ENCODE results near the gene HSD17B12.

The HSD17B12 gene

DNA sequence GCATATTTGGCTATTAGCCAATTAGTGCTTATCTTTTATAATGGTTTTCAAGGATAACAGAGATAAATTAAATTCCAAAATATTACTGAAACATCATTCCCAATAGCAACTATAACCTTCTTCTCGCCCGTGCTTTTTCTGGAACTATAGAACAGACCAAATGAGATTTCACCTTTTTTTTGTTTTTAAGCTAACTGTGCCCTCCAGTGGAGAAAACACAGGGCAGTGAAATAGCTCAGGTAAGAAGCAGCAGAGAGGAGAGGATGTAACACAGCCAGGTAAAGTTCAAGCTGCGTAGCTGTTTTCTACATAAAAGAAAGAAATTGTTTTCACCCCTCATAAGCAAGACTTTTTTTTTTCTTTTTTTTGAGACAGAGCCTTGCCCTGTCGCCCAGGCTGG, 28.2 kb downstream of the HSD17B12 start:
- Histone ChIP-seq H3K4me2 (ENCODE audit: low read length, poor library complexity, severe bottlenecking) (no peak overlapping the region), H2BK5ac (ENCODE audit: low read depth, low read length, poor library complexity, severe bottlenecking) (no peak overlapping the region), H2AK5ac (ENCODE audit: low read length, severe bottlenecking) (no peak overlapping the region), H3K4me3 (ENCODE audit: insufficient read depth in 1 of 2, low read depth in 1 of 2, low read length in 2 of 2) (no peak overlapping the region), H4K91ac (ENCODE audit: low read length) (no peak overlapping the region), H2BK12ac (ENCODE audit: low read length in 2 of 2) (no peak overlapping the region), H3K14ac (ENCODE audit: low read length in 2 of 2) (no peak overlapping the region), H4K8ac (ENCODE audit: low read length) (no peak overlapping the region), H3K27me3 (ENCODE audit: control insufficient read depth in 1 of 2, insufficient read depth in 1 of 2, low read length in 2 of 2) (no peaks in the 10 kb centered on the region), H2AFZ (ENCODE audit: low read depth, low read length) (no peak overlapping the region), H3K4me1 (ENCODE audit: control insufficient read depth, insufficient read depth, low read depth, low read length) (no peaks in the 10 kb centered on the region), H3K9me3 (ENCODE audit: control insufficient read depth, low read length) (no peaks in the 10 kb centered on the region), H3K36me3 (ENCODE audit: control insufficient read depth in 1 of 2, insufficient read depth in 2 of 2, low read depth in 1 of 2, low read length in 2 of 2) (peaks cover 0 to 6% of the 10 kb centered on the region in 2 experiments), H3K4ac (ENCODE audit: low read depth in 1 of 2, low read length in 2 of 2) (no peak overlapping the region), H3K23ac (ENCODE audit: low read length in 2 of 2) (no peak overlapping the region), H3K79me1 (replicated peaks; ENCODE audit: low read length, poor library complexity, severe bottlenecking) (peaks cover 13% of the 10 kb centered on the region), H3K9ac (ENCODE audit: low read length) (no peak overlapping the region), H2BK120ac (ENCODE audit: low read depth, low read length) (no peak overlapping the region), H3K27ac (ENCODE audit: low read length, poor library complexity, severe bottlenecking) (no peak overlapping the region), H3K18ac (ENCODE audit: low read depth in 1 of 2, low read length in 2 of 2) (no peak overlapping the region), H2BK15ac (ENCODE audit: low read depth, poor library complexity, severe bottlenecking) (no peak overlapping the region)
- DNase-seq = no peak
- 75% methylated on average over 4 of the region's 4 CpGs for WGBS

DNA sequence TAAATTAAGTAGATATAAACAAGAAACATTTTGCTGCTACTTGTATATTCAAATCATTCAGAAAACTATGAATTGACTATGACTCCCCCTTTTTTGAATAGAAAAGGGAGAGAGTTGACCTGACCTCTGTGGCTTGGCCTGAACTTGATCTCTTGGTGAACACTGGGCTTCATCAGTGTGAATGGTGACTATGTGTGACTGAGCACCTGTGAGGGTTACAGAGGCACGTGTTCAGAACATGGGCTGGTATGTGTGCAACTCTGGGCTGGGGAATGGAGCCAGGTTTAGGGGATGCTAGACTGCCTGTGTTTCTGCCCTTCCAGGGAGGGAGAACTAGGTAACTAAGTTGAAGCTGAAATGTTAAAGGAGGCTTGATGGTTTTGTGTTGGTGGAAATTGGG, 29.2 kb downstream of the HSD17B12 start:
- no peak overlapping the region for H3K14ac ChIP-seq (ENCODE audit: low read length in 2 of 2)
- 98% methylated on average over 1 of the region's 1 CpG for WGBS
- no peak overlapping the region for H2BK5ac ChIP-seq (ENCODE audit: low read depth, low read length, poor library complexity, severe bottlenecking)
- H2BK120ac ChIP-seq (ENCODE audit: low read depth, low read length) = no peak overlapping the region
- no peak overlapping the region for H3K27ac ChIP-seq (ENCODE audit: low read length, poor library complexity, severe bottlenecking)
- H3K23ac ChIP-seq (ENCODE audit: low read length in 2 of 2) = no peak overlapping the region
- no peaks in the 10 kb centered on the region for H3K9me3 ChIP-seq (ENCODE audit: control insufficient read depth, low read length)
- H2BK15ac ChIP-seq (ENCODE audit: low read depth, poor library complexity, severe bottlenecking) = no peak overlapping the region
- H2BK12ac ChIP-seq (ENCODE audit: low read length in 2 of 2) = no peak overlapping the region
- H3K36me3 ChIP-seq (ENCODE audit: control insufficient read depth in 1 of 2, insufficient read depth in 2 of 2, low read depth in 1 of 2, low read length in 2 of 2) = peaks cover 0 to 4% of the 10 kb centered on the region in 2 experiments
- H2AK5ac ChIP-seq (ENCODE audit: low read length, severe bottlenecking) = no peak overlapping the region
- no peaks in the 10 kb centered on the region for H3K4me1 ChIP-seq (ENCODE audit: control insufficient read depth, insufficient read depth, low read depth, low read length)
- H3K18ac ChIP-seq (ENCODE audit: low read depth in 1 of 2, low read length in 2 of 2) = no peak overlapping the region
- DNase-seq = no peak
- H3K4ac ChIP-seq (ENCODE audit: low read depth in 1 of 2, low read length in 2 of 2) = no peak overlapping the region
- H3K4me3 ChIP-seq (ENCODE audit: insufficient read depth in 1 of 2, low read depth in 1 of 2, low read length in 2 of 2) = no peak overlapping the region
- H3K79me1 ChIP-seq (replicated peaks; ENCODE audit: low read length, poor library complexity, severe bottlenecking) = peaks cover 8% of the 10 kb centered on the region
- no peaks in the 10 kb centered on the region for H3K27me3 ChIP-seq (ENCODE audit: control insufficient read depth in 1 of 2, insufficient read depth in 1 of 2, low read length in 2 of 2)
- H4K8ac ChIP-seq (ENCODE audit: low read length) = no peak overlapping the region
- H3K4me2 ChIP-seq (ENCODE audit: low read length, poor library complexity, severe bottlenecking) = no peak overlapping the region
- H2AFZ ChIP-seq (ENCODE audit: low read depth, low read length) = no peak overlapping the region
- H3K9ac ChIP-seq (ENCODE audit: low read length) = no peak overlapping the region
- H4K91ac ChIP-seq (ENCODE audit: low read length) = no peak overlapping the region

DNA sequence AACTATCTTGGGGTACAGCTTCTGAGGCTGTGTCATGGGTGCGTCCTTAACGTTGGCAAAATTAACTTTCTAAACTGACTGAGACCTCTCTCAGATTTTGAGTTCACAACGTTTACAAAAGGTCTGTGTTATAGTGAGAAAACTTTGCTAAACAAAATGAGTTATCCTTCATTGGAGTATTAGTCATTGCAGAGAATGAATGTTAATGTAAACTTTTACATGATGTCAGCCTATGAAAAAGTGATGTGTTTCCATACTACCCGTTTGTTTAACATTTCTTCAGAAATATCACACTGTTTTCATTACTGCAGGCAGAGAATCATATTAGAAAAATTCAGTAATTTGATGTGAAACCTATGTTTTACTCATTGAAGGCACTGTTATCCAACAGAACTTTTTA, 32.1 kb downstream of the HSD17B12 start:
- Histone ChIP-seq H3K4ac (ENCODE audit: low read depth in 1 of 2, low read length in 2 of 2) (no peak overlapping the region), H2AFZ (ENCODE audit: low read depth, low read length) (no peak overlapping the region), H2AK5ac (ENCODE audit: low read length, severe bottlenecking) (no peak overlapping the region), H3K9ac (ENCODE audit: low read length) (no peak overlapping the region), H2BK120ac (ENCODE audit: low read depth, low read length) (no peak overlapping the region), H3K4me3 (ENCODE audit: insufficient read depth in 1 of 2, low read depth in 1 of 2, low read length in 2 of 2) (no peak overlapping the region), H4K8ac (ENCODE audit: low read length) (no peak overlapping the region), H3K18ac (ENCODE audit: low read depth in 1 of 2, low read length in 2 of 2) (no peak overlapping the region), H3K4me2 (ENCODE audit: low read length, poor library complexity, severe bottlenecking) (no peak overlapping the region), H4K91ac (ENCODE audit: low read length) (no peak overlapping the region), H3K36me3 (ENCODE audit: control insufficient read depth in 1 of 2, insufficient read depth in 2 of 2, low read depth in 1 of 2, low read length in 2 of 2) (no peaks in the 10 kb centered on the region), H3K4me1 (ENCODE audit: control insufficient read depth, insufficient read depth, low read depth, low read length) (no peaks in the 10 kb centered on the region), H2BK15ac (ENCODE audit: low read depth, poor library complexity, severe bottlenecking) (no peak overlapping the region), H2BK12ac (ENCODE audit: low read length in 2 of 2) (no peak overlapping the region), H3K27me3 (ENCODE audit: control insufficient read depth in 1 of 2, insufficient read depth in 1 of 2, low read length in 2 of 2) (no peaks in the 10 kb centered on the region), H3K23ac (ENCODE audit: low read length in 2 of 2) (no peak overlapping the region), H3K27ac (ENCODE audit: low read length, poor library complexity, severe bottlenecking) (no peak overlapping the region), H3K79me1 (replicated peaks; ENCODE audit: low read length, poor library complexity, severe bottlenecking) (peaks cover 5% of the 10 kb centered on the region), H2BK5ac (ENCODE audit: low read depth, low read length, poor library complexity, severe bottlenecking) (no peak overlapping the region), H3K9me3 (ENCODE audit: control insufficient read depth, low read length) (no peaks in the 10 kb centered on the region), H3K14ac (ENCODE audit: low read length in 2 of 2) (no peak overlapping the region)
- 20% methylated on average over 1 of the region's 4 CpGs for WGBS
- peak; percentile 61 for DNase-seq

DNA sequence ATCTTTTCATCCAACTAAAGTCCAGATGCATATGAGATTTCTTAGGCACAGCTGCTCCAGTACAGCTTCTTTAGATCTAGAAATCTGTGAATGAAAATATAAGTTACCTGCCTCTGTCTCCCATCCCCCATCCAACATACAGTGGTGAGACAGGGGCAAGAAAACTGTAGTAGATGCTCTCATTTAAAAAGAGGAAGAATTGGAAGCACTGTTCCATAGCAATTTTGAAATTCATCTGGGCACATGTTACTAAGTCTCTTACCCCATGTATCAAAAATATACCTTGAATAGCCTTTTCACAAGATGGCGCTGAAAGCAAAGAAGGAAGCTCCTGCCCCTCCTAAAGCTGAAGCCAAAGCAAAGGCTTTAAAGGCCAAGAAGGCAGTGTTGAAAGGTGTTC, 37.8 kb downstream of the HSD17B12 start:
- Histone ChIP-seq H3K9ac (ENCODE audit: low read length) (no peak overlapping the region), H2AK5ac (ENCODE audit: low read length, severe bottlenecking) (no peak overlapping the region)

More for the DNA sequence above, 37.8 kb downstream of the HSD17B12 start:
- Histone ChIP-seq H2BK12ac (ENCODE audit: low read length in 2 of 2) (no peak overlapping the region), H2BK15ac (ENCODE audit: low read depth, poor library complexity, severe bottlenecking) (no peak overlapping the region), H4K91ac (ENCODE audit: low read length) (no peak overlapping the region), H3K14ac (ENCODE audit: low read length in 2 of 2) (no peak overlapping the region), H2BK120ac (ENCODE audit: low read depth, low read length) (no peak overlapping the region), H3K4me2 (ENCODE audit: low read length, poor library complexity, severe bottlenecking) (no peak overlapping the region), H3K4me1 (ENCODE audit: control insufficient read depth, insufficient read depth, low read depth, low read length) (no peaks in the 10 kb centered on the region), H4K8ac (ENCODE audit: low read length) (no peak overlapping the region), H3K4me3 (ENCODE audit: insufficient read depth in 1 of 2, low read depth in 1 of 2, low read length in 2 of 2) (peak overlapping the region in 1 of 2 experiments; percentile 7), H3K18ac (ENCODE audit: low read depth in 1 of 2, low read length in 2 of 2) (no peak overlapping the region), H3K9me3 (ENCODE audit: control insufficient read depth, low read length) (peaks cover 14% of the 10 kb centered on the region), H3K4ac (ENCODE audit: low read depth in 1 of 2, low read length in 2 of 2) (no peak overlapping the region), H3K27ac (ENCODE audit: low read length, poor library complexity, severe bottlenecking) (no peak overlapping the region), H2AFZ (ENCODE audit: low read depth, low read length) (no peak overlapping the region), H3K23ac (ENCODE audit: low read length in 2 of 2) (no peak overlapping the region), H3K36me3 (ENCODE audit: control insufficient read depth in 1 of 2, insufficient read depth in 2 of 2, low read depth in 1 of 2, low read length in 2 of 2) (peaks cover 4 to 14% of the 10 kb centered on the region in 2 experiments), H3K79me1 (replicated peaks; ENCODE audit: low read length, poor library complexity, severe bottlenecking) (peaks cover 24% of the 10 kb centered on the region), H3K27me3 (ENCODE audit: control insufficient read depth in 1 of 2, insufficient read depth in 1 of 2, low read length in 2 of 2) (no peaks in the 10 kb centered on the region), H2BK5ac (ENCODE audit: low read depth, low read length, poor library complexity, severe bottlenecking) (no peak overlapping the region)
- 100% methylated on average over 1 of the region's 1 CpG for WGBS
- DNase-seq = no peak

All from mesenchymal stem cell (in vitro differentiated cells and primary cell).